Large intestine (tissue), 3 donors: Measurements from ENCODE around the gene SYT7. TPM values are rescaled to one million over a fixed set of nuclear protein-coding genes. Genes with fewer than 3 reads are reported as not detected.

Experiments used
- DNase-seq, 2 donors: peaks; one replicate each; pipeline versions ENCODE4 v3.0.0 to v3.0.0-alpha.2; 2013
- H3K27ac ChIP-seq: one replicate; pipeline ENCODE4 v1.5.1; 2013; ENCODE audit warnings: low read length
- H3K27me3 ChIP-seq: 2 replicates; pipeline ENCODE4 v1.6.1; 2013; ENCODE audit warnings: low read length; ENCODE audit not compliant: control insufficient read depth, insufficient read depth
- H3K36me3 ChIP-seq: 2 replicates; pipeline ENCODE4 v1.6.1; 2013; ENCODE audit warnings: low read length; ENCODE audit not compliant: control insufficient read depth, insufficient read depth
- H3K4me1 ChIP-seq: one replicate; pipeline ENCODE4 v1.6.1; 2013; ENCODE audit warnings: low read length; ENCODE audit not compliant: control insufficient read depth, insufficient read depth
- H3K4me3 ChIP-seq: one replicate; pipeline ENCODE4 v1.5.1; 2013; ENCODE audit warnings: low read length
- H3K9me3 ChIP-seq: one replicate; pipeline ENCODE4 v1.6.1; 2013; ENCODE audit warnings: mild to moderate bottlenecking, low read depth, low read length, moderate library complexity; ENCODE audit not compliant: control insufficient read depth
- WGBS: methylation state at CpG from one replicate; pipeline ENCODE4 v1.1.5; 2013; ENCODE audit warnings: low lambda C conversion rate; ENCODE audit not compliant: insufficient coverage; 5-methylcytosine and 5-hydroxymethylcytosine counted together
- polyA plus RNA-seq: library from polyadenylated mRNA; unstranded; fragments of 120-200 nt; gene quantifications from one replicate; pipeline ENCODE4 v1.2.1, GENCODE V29; 2013

The SYT7 gene
- polyA plus RNA-seq, 1 donor: 12.1 TPM

DNA sequence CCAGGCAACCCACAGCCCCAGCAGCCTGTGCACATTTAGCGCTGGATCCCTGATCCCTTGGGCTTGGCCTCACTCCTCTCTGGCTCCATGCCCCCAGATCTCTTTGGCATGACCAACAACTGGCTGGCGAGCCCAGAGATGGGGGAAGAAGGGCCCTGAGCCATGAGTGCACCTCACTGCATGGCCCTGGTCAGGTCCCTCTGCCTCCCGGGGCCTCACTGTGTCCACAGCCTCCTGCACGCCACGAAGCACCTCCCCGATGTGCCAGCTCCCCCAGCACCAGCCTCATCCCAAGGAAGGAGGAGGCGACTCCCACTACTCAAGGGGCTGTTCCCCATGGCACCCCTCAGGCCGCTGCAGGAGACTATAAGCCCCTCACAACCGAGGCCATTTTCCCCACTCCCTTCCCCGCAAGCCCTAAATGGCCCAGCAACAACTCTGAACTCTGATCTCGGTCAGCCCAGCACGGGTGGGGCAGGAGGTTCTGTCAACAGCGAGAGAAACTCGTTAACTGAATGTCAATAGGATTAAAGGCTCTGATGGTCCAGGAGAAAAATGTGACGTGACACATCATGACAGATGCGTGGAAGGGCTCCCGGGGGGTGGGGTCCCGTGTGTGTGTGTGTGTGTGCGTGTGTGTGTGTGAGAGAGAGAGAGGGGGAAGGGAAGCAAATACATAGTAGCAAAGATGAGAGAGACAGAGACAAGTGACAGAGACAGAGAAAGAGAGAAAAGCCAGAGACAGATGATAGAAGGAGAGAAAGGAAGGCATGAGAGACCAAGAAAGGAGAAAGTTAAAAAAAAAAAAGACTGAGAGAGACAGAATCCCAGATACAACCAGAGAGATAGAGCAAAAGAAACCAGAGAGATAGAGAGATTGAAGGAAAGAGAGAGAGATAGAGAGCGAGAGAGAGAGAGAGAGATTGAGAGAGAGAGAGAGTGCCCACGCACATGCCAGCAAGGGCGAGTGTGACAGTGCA is 28.4 kb upstream of the SYT7 start:
- 40% methylated on average over 2 of the region's 22 CpGs for WGBS
- H3K9me3 ChIP-seq: no peaks in the 10 kb centered on the region
- H3K4me3 ChIP-seq: no peak overlapping the region
- no peaks in the 10 kb centered on the region for H3K36me3 ChIP-seq
- H3K4me1 ChIP-seq: peaks cover 26% of the 10 kb centered on the region
- H3K27me3 ChIP-seq: peaks cover 4% of the 10 kb centered on the region
- DNase-seq: peak; percentile 73 to 81
- H3K27ac ChIP-seq: peak overlapping the region; percentile 56

DNA sequence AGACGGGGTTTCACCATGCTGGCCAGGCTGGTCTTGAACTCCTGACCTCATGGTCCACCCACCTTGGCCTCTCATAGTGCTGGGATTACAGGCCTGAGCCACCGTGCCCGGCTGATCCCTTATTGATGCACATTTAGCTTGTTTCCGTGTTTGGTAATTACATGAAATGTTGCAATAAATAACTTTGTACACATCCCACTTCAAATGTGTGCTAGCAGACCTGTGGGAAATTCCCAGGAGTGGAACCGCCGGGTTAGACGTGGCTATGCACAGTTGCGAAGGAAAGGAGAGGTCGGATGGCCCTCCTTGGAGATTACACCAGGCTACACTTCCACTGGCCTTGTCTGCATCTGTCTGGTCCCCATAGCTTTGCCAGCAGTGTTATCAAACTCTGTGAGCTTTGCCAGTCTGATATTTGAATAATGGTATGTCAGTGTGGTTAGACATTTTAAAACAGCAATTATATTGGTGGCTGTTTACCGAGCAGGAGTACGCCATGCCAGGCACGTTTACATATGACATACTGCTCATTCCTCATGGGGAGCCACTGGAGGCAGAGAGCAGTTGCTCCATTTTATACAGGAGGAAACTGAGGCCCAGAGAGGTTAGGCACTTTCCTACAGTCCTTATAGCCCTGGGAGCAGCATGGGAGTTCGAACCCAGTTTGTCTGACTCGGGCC is 27.2 kb upstream of the SYT7 start:
- WGBS: no CpG with 5 or more reads among the region's 14 CpGs

DNA sequence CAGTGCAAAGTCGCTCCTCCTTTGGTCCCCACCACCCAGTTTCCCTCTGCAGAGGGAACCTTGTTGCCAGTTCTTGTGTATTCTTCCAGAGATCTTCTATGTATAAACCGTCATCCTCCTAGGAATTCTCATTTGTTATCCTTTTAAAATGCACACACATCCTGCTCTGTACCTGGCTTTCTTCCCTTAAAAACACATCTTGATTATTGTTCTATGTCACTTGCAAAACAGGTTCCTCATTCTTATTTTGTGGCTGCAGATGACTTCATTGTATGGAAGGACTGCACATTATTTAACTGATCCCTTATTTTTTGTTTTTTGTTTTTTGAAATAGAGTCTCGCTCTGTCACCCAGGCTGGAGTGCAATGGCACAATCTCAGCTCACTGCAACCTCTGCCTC is 26.6 kb upstream of the SYT7 start:
- peaks cover 42% of the 10 kb centered on the region for H3K4me1 ChIP-seq
- DNase-seq: no peak
- H3K9me3 ChIP-seq: no peaks in the 10 kb centered on the region
- H3K4me3 ChIP-seq: no peak overlapping the region
- H3K27ac ChIP-seq: no peak overlapping the region
- 63% methylated on average over 2 of the region's 3 CpGs for WGBS
- H3K27me3 ChIP-seq: peaks cover 4% of the 10 kb centered on the region
- no peaks in the 10 kb centered on the region for H3K36me3 ChIP-seq

More for the DNA sequence above, 27.2 kb upstream of the SYT7 start:
- no peak overlapping the region for H3K4me3 ChIP-seq
- H3K36me3 ChIP-seq: no peaks in the 10 kb centered on the region
- peaks cover 36% of the 10 kb centered on the region for H3K4me1 ChIP-seq
- DNase-seq: no peak
- H3K27ac ChIP-seq: no peak overlapping the region
- no peaks in the 10 kb centered on the region for H3K9me3 ChIP-seq
- peaks cover 4% of the 10 kb centered on the region for H3K27me3 ChIP-seq

DNA sequence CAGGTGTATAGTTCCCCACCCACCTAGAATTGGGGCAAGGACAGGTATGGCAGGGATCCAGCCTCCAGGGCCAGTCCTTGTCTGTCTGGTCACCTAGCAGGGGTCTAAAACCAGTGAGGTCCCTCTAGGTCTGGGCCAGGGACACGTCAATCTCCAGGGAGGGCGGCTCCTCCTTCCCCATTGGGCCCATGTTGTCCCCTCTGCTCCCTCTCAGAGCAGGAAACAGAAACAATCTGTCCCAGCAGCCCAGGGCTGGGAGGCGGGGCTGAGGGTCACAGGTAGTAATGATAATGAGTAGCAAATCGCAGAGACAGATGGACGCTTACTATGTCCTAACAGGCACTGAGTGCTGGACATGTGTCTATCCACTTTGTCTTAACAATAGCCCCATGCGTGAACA is 22.8 kb upstream of the SYT7 start:
- Histone ChIP-seq H3K27me3 (peaks cover 9% of the 10 kb centered on the region), H3K36me3 (no peaks in the 10 kb centered on the region), H3K9me3 (no peaks in the 10 kb centered on the region), H3K4me1 (peaks cover 28% of the 10 kb centered on the region), H3K4me3 (no peak overlapping the region), H3K27ac (peak overlapping the region; percentile 58)
- peak in 1 of 2 donors; percentile 41 for DNase-seq
- no CpG with 5 or more reads among the region's 6 CpGs for WGBS

DNA sequence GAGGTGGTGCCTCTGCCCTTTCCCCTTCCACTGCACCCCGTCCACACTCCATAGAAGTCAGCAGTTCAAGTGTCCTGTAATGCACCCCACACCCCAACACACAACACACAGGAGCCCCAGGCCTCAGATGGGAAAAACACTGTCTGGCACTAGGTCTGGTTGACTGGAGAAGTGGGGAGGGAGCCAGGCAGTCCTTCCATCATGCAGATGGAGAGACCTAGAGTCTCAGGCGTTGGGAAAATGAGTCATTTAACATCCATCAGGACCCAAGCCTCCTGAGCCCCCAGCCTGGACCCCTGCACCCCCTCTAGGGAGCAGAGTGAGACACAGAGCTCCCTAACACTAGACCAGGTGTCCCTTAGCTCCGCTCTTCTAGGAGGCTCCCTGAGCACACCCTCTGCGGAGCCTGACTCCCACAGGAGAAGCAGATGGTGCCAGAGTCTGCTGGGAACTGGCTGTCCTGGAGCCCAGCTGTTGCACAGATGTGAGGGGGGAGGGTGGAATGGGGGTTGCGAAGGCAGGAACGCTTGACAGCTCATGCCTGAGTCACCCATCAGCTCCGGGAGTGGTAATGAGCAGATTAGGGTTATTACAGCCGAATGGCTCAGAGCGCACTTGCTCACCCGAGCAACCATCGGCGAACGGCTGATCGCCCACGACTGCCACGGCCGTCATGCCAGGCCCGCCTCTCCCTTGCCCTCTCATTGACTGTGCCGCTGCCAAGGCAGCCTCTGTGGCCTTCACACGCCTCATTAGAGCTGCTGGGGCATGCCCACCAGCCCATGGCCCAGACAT is 22.1 kb upstream of the SYT7 start:
- no CpG with 5 or more reads among the region's 20 CpGs for WGBS
- Histone ChIP-seq H3K4me1 (peaks cover 25% of the 10 kb centered on the region), H3K4me3 (no peak overlapping the region), H3K9me3 (no peaks in the 10 kb centered on the region), H3K36me3 (no peaks in the 10 kb centered on the region), H3K27ac (peak overlapping the region; percentile 58), H3K27me3 (peaks cover 9% of the 10 kb centered on the region)
- peak; percentile 68 to 72 for DNase-seq

DNA sequence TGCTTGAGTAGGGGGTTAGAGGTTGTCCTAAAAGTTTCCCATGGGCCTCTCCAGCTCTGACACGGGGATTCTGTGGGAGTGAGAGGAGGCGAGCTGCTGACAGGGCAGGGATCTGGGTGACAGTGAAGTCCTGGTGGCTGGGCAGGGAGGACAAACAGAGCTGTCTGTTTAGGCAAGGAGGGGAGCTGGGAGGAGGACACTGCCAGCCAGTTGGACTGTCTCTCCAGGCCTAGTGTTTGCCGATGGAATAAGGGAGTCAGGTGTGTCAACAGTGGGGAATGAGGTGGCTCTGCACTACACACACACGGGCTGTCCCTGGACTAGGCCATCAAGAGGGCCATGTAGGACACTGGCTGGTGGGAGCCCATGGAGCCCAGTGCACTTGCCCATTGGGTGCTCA is 20.6 kb upstream of the SYT7 start:
- peaks cover 9% of the 10 kb centered on the region for H3K27me3 ChIP-seq
- H3K4me3 ChIP-seq: no peak overlapping the region
- peak in 1 of 2 donors; percentile 54 for DNase-seq
- no peaks in the 10 kb centered on the region for H3K36me3 ChIP-seq
- H3K4me1 ChIP-seq: peaks cover 26% of the 10 kb centered on the region
- peak overlapping the region; percentile 56 for H3K27ac ChIP-seq
- no peaks in the 10 kb centered on the region for H3K9me3 ChIP-seq
- WGBS: no CpG with 5 or more reads among the region's 4 CpGs

DNA sequence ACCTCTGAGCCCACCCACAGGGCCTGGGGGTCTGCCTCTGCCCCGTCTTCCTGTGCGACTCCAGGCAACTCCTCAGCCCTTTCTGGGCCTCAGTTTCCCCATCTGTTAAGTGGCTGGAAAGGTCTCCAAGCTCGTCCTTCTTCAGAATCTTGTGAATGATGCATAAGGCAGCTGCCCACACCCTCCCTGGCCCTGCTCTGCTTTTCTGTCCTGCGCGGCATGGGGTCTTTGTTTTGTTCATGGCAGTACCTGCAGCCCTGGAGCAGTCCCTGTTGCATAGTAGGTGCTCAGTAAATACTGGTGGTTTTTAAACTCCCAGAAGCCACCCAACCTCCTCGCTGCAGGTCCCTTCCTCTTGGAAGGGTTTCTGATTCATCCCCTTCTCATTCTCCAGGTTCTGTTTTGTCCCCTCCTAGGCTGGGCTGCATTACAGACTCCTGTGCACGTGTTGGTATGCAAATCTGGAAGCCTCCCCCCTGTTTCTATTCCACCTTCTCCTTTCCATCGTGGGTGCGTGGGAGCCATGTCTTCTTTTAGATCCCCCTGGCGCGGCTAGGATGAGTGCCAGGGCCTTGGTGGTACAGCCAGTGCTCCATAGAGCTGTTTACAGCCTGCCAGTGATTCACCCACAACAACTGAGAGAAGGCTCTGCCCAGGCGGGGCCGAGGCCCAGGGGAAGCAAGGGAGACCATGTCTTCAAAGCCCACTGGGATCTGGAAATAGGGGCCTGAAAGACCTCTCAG is 19.3 kb upstream of the SYT7 start:
- Histone ChIP-seq H3K4me3 (no peak overlapping the region), H3K9me3 (no peaks in the 10 kb centered on the region), H3K27ac (no peak overlapping the region), H3K36me3 (no peaks in the 10 kb centered on the region), H3K27me3 (peaks cover 9% of the 10 kb centered on the region), H3K4me1 (peaks cover 36% of the 10 kb centered on the region)
- DNase-seq: no peak
- WGBS: no CpG with 5 or more reads among the region's 13 CpGs

DNA sequence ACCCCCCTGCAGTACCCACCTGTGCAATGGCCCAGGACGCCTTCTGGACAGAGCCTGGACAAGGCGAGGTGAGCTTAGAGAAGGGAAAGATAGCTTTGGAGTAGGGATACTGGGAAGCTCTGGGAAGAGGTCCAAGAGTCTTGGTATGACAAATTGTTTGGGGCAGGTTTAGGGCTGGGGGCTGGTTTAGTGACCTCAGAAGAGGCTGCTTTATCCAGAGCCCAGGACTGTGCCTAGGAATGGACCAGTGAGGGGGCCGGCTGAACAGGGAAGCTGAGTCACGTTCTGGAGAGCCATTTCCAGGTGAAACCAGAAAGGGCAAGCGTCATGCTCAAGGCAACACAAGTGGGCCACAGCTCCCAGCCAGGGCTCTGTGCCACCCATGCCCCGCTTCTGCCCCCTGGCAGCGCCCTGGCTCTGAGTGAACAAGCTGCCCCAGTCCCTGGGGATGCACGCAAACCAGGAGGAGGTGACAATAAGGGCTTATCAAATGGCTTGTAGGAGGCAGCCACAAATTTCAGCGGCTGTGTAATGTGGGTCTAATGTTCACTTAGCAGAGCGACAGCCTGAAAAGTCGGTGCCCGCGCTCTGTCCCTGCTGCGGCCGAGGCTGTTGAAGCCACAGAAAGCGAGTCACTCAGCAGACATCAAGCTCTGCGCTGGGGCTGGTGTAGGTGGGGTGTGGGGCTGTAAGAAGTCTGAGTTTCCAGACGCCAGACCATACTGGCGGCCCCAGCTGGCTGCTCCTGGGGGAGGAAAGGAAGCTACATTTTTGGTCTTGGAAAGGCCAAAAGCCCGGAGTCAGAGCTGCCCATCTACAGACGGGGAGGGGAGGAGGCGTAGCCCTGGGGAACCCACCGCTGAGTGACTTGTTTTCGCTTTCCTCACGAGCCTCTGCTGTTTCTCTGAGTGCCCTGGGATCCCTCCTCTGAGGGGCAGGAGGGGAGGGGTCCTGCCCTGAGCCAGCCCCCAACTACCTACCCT is 18.3 kb upstream of the SYT7 start:
- Histone ChIP-seq H3K9me3 (no peaks in the 10 kb centered on the region), H3K4me1 (peaks cover 42% of the 10 kb centered on the region), H3K4me3 (no peak overlapping the region), H3K27ac (no peak overlapping the region), H3K27me3 (peaks cover 11% of the 10 kb centered on the region), H3K36me3 (no peaks in the 10 kb centered on the region)
- no peak for DNase-seq
- no CpG with 5 or more reads among the region's 25 CpGs for WGBS

DNA sequence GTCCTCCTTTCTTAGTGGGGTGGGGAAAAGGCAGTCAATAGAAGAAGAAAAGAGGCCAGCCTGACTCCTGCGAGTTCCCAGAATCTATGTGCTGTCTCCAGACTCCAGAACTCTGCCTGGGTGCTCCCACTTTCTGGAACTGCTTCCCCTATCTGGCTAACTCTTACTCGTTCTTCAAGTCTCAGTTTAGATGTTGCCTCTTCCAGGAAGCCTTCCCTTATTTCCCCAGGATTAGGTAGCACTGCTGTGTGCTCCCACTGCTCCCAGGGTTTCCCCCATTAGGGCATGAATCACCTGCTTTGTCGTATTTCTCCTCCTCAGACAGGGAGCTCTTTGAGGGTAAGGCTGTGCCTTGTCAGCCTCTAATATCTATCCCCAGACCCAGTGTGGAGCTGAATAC is 17.5 kb upstream of the SYT7 start:
- H3K4me3 ChIP-seq: no peak overlapping the region
- H3K36me3 ChIP-seq: no peaks in the 10 kb centered on the region
- H3K27me3 ChIP-seq: peaks cover 12% of the 10 kb centered on the region
- no peak for DNase-seq
- H3K4me1 ChIP-seq: peaks cover 35% of the 10 kb centered on the region
- no CpG with 5 or more reads among the region's 3 CpGs for WGBS
- no peaks in the 10 kb centered on the region for H3K9me3 ChIP-seq
- H3K27ac ChIP-seq: no peak overlapping the region
